ENCODE results near the gene SEC63.

GRCh38 chr6:108001696-108002231 lies 43.8 kb upstream of the SEC63 start:
- TF ChIP-seq HMGA2 (CRISPR knock-in tag; IDR thresholded peaks at IDR 0.05): no peak
- TF ChIP-seq ATF2 (CRISPR knock-in tag; IDR thresholded peaks at IDR 0.05; ENCODE audit: borderline replicate concordance, low read depth): no peak
- no peak for TF ChIP-seq CTCF (IDR thresholded peaks at IDR 0.05)
- TF ChIP-seq ZNF512 (CRISPR knock-in tag; IDR thresholded peaks at IDR 0.05; ENCODE audit: borderline replicate concordance): no peak
- TF ChIP-seq ZNF532 (CRISPR knock-in tag; IDR thresholded peaks at IDR 0.05; ENCODE audit: borderline replicate concordance): no peak
- no peak for TF ChIP-seq GTF2I (CRISPR knock-in tag; conservative IDR thresholded peaks at IDR 0.05)
- TF ChIP-seq GABPB1 (CRISPR knock-in tag; IDR thresholded peaks at IDR 0.05): no peak
- no peak for TF ChIP-seq SP1 (CRISPR knock-in tag; conservative IDR thresholded peaks at IDR 0.05)
- no peak for TF ChIP-seq ZNF232 (CRISPR knock-in tag; IDR thresholded peaks at IDR 0.05)
- no peak for TF ChIP-seq ATF6 (CRISPR knock-in tag; IDR thresholded peaks at IDR 0.05)
- TF ChIP-seq CBFB (CRISPR knock-in tag; IDR thresholded peaks at IDR 0.05; ENCODE audit: low read depth): no peak
